GM19351 (cell line): Measurements from ENCODE around the gene TACO1.

Experiments
- ATAC-seq: cut with Tn5 transposase; IDR thresholded peaks from one replicate; pipeline ENCODE4 v1.9.1; 2021; ENCODE audit warnings: mild to moderate bottlenecking, moderate library complexity; ENCODE audit not compliant: unreplicated experiment

TACO1 gene

DNA sequence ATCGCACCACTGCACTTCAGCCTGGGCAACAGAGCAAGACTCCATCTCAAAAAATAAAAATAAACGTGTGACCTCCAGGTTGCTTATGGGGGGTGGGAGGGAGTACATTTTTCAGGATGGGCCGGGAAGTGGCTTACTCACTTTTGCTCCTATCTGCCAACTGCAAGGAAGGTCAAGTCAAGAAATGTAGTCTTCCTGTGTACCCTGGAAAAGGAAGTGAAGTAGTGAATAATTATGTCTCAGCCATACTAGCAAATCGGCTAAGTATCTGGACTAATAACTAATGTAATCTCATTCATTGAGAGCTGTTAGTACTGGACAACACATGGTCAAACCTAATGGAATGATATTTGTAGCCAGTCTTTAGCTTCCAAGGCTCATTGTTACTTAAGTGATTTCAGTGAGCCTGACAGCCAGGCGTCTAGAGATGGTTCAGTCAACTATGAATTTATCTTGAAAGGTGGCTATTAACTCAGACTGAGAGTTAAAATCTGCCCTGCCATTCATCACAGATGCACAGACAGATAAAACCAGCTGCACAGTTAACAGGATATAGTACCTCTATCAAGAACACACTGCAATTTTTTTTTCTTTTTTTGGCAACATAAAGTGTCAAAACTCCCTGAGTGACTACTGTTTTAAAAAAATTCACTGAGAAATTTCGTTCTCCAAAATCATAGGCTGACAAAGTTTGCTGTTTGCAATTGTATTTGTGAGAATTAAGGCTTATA lies 3.7 kb upstream of the TACO1 start:
- ATAC-seq = no peak

- no peak for ATAC-seq
Measured at GRCh38 chr17:63598281-63598680, 2.4 kb upstream of the TACO1 start.

GRCh38 chr17:63601439-63602371 lies 1.0 kb downstream of the TACO1 start:
- no peak for ATAC-seq

DNA sequence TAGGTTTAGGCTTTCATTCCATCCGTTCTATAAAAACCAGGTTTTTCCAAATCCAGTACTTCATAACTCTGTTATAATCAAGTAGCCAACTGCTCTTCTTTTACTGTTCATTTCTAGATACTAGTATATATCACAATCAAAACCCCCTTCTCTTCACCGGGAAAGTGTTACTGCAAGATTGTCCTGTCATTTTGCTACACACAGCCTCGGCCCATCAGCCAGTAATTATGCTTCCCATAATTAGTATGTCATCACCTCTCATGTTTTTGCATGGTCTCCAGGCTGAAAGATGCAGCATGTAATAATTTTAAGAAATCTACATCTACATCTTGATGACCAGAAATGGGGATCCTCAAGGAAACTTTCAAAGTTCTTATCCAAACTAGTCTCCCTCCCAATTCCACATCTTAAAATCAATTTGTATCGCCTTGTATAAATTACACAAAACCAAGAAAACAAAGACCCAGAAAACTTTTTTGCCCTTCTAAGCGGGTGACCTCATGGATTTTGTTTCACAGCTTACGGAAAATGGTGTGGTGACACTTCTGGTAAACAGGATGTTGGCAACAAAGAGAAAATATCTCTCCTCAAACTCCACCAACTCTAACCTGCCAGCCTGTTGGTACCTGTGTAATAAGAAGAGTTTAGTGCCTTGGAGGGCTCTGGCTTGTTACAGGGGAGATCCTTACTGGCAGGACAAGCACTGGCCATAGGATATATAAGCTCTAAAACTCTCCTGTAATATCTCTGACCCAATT lies 9.3 kb downstream of the TACO1 start:
- no peak for ATAC-seq

- ATAC-seq = no peak
Measured at GRCh38 chr17:63610854-63611253, 10.2 kb downstream of the TACO1 start.

GRCh38 chr17:63611354-63611753 lies 10.7 kb downstream of the TACO1 start:
- no peak for ATAC-seq

DNA sequence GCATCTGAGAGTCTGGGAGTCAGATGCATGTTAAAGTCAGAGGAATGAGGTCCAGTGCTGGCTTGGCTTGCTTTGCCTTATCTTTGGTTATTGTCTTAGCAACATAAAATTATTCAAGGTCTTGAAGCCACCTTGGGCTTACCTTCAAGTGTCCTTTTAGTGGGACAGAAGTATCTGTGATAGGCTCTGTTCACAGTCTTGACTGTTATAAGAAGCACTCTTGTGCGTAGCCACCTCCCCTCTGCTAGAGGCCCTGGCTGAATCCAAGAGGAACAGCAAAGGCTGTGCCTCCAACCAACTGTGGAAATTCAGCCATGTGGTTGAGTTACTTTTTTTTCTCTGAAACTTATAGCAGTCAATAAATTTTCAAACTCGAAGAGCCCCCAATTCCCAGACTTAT lies 13.0 kb downstream of the TACO1 start:
- ATAC-seq = no peak

DNA sequence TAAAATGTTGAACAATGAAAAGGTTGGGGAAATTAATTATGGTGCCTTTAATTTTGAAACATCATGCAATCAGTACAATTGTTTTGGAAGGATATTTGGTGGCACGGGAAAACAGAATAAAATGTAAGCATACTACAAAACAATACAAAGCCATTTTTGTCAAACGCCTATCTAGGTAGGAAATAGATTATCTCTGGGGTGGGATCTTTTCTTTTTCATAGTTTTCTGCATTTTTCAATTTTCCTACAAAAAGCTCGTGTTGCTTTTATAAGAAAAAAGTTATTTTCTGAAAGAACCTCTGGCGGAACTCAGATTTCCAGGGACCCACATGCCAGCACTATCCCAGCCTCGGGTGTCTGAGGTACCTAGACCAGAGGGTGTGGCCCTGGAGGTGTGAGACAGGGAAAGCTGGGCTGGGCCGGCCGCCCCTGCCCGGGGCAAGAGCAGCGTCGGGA lies 20.6 kb downstream of the TACO1 start:
- no peak for ATAC-seq

DNA sequence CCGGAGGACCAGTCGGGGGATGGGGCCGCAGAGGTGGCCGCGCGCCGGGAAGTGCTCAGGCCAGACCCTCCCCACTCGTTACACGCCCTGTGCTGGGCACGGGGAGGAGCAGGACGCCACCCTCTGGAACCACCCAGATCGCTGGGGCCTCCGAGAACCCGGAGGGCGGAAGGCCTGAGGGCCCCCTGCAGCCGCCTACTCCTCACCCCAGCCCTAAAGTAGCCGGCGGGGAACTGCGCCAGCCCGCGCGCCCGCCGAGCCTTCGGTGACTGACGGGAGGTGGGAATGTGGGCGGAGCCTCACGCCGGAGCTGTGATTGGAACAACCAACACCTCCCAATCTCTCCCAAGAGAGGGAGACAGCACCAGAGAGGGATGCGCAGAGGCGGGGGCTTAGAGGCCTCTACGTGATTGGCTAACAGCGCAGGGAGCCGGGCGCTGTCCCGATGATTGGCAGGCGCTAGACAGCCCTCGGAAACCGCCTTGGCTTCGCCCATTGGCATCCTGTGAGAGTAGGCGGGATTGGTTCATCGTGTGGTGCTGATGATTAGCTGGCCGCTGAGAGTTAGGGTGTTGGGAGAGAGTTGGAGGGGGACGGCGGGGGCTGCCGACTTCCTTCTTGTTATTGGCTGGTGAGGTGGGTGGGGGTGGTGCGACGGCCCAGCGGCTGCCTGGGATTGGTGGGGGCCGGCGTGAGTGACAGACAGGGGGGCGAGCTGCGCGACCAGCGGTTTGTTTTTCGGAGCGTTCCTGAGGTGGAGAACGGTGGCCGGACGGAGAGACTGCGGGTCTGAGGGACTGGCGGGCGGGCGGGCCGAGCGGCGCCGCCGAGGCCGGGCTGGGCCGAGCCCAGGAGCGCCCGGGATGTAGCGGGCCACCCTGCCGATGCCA lies 21.2 kb downstream of the TACO1 start, which contains the start of gene MAP3K3:
MAP3K3 (plus strand) TSS at position 734 of the 890 bp plus-strand sequence. CDS start 343 bp downstream, outside the sequence.
- peak; percentile 85 for ATAC-seq

GRCh38 chr17:63622574-63623390 lies 22.1 kb downstream of the TACO1 start:
- peak; percentile 23 for ATAC-seq

DNA sequence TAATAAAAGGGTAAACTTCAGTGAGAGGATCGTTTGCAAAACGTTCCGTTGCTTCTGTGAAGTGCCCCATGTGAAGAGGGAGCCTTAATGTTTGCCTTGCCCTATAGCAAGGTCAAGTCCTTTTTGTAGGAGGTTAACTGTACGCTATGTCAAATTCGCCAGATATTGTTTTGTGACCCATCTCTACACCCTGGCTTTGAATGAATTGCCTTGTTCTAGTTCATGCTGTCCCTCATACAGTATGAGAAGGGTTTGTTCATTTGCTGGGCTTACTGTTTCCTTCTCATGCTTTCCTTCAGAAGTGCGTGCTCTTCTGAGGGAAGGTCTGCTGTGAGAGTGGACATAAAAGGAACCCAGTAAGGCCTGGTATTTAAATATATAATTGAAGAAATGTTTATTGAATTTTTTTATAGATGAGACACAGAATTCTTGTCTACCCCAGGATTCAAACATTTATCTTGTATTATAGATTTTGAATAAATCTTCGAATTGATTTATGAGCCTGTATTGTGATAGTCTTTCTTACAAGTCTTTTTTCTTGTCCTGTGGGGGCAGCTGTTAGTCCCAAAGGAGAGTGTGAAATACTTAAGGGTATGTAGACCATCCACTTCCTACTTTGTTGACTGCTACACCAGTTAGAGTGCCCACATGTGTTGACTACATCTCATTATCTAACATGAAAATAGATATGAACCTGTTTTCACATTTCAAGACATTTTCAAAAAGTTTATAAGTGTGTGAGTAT lies 23.3 kb downstream of the TACO1 start:
- no peak for ATAC-seq

GRCh38 chr17:63624531-63624880 lies 23.8 kb downstream of the TACO1 start:
- no peak for ATAC-seq

DNA sequence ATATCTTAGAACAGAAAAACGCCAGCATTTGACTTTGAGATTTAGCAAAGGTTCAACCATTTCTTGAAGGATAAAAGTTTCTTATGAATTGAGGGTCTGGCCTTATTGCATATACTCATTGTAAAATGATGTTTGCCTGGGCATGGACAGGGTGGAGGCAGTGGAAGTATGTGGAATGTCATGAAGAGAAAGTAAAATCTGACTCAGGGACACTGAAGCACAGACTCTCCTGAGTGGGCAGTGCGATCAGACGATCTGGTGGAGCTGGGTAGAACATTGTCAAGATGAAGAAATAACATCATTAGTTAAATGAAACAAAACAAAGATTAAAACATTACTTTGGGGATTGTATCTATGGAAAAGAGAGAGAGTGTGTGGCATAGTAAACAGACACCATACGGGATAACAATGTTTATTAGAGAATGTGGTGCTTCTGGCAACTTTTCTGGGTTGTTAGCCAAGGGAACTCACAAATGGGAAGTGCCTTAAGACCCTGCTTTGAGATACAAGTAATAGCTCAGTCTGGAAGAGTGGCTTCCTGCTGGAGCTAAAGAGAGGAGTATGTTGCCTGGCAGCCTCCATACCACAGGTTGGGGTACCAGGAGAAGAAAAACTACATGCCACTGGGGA lies 26.0 kb downstream of the TACO1 start:
- ATAC-seq = no peak

DNA sequence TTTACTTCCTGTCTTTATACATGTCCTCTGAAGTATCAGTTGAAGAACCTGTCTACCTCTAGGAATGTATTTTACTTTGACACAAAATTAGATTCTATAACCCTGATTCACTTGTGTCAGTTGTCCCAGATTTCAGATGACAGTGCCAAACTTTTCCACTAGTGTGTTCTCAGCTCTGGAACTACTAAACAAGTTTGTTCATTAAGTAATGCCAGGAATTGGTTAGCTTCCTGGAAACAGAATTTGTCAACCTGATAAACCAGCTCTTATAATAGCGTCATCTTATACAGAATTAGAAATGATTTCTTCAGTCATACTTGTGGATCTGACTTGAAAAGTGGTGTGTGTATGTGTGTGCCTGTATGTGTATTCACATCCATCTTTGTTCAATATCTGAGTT lies 28.9 kb downstream of the TACO1 start:
- ATAC-seq = no peak

GRCh38 chr17:63631062-63631461 lies 30.4 kb downstream of the TACO1 start:
- ATAC-seq = no peak

DNA sequence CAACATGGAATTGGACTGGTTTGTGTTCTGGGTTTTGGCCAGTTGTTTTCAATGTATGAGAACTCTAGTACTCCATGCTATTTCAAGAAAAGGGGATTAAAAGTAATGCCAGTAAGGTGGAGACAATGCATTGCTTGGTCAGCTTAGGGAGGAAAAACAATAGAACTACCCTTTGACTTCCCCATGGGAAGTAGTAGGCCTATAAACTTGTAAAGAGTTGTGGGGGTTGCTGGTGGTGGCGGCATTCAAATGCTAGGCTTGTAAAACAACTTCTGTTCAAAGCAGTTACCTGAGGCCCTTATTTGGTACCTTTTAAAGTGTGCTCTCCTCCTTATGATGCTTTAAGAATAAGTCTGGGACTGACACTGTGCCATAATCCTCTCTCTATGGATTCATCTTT lies 30.9 kb downstream of the TACO1 start:
- no peak for ATAC-seq

DNA sequence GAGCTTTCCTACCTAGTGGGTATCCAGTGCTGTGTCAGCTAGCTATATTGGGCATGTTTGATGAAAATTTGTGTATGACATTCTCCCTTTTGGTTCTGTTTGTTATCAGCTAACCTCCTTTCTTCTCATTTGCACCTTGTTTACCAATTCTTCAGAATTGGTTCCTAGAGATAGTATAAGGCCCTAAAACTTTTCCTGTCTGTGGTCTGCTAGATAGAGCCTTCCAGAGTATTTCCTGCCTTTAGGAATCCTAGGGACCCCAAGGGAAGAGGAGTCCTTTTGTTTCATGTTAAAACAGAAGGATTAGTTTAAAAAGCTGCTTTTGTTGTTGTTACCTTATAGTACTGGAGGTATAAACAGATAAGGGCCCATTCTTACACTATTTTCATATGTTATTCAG lies 33.0 kb downstream of the TACO1 start:
- no peak for ATAC-seq

- ATAC-seq = no peak
Measured at GRCh38 chr17:63634163-63634562, 33.5 kb downstream of the TACO1 start.
